K562 (cell line): ENCODE data around the gene ACOT13. TPM values are rescaled to one million over a fixed set of nuclear protein-coding genes. Genes with fewer than 3 reads are reported as not detected.

Source experiments
- CBFA2T2 ChIP-seq: fragments of 450-650 bp; conservative IDR thresholded peaks from 2 replicates; pipeline ENCODE4 v1.6.1; 2017; ENCODE audit warnings: mild to moderate bottlenecking
- E2F6 ChIP-seq, 2 experiments: IDR thresholded peaks; 2 replicates each; pipeline ENCODE4 v1.6.1; 2011; ENCODE audit warnings: borderline replicate concordance in 1 of 2, control low read depth in 1 of 2, low read depth in 1 of 2, low read length in 1 of 2, mild to moderate bottlenecking in 1 of 2, mixed read lengths in 1 of 2, moderate library complexity in 1 of 2; ENCODE audit not compliant: insufficient read depth in 1 of 2, insufficient read length in 1 of 2, poor library complexity in 1 of 2, severe bottlenecking in 1 of 2; ENCODE audit errors: extremely low read depth in 1 of 2
- FOXO4 ChIP-seq: fragments of 450-650 bp; formaldehyde crosslinking; IDR thresholded peaks from 2 replicates; pipeline ENCODE4 v1.4.0; 2020; ENCODE audit warnings: mild to moderate bottlenecking, moderate library complexity
- GABPA ChIP-seq: fragments of 200-800 bp; sonication (Bioruptor generic); conservative IDR thresholded peaks from 2 replicates; pipeline ENCODE4 v1.6.1; 2016; ENCODE audit warnings: low read depth, missing genetic modification characterization, missing compliant biosample characterization
- JUND ChIP-seq, 2 experiments: IDR thresholded peaks; 2 replicates in 1 of 2; 3 replicates in 1 of 2; pipeline ENCODE4 v1.6.1; 2011; ENCODE audit warnings: borderline replicate concordance in 2 of 2, low read depth in 2 of 2, low read length in 2 of 2, improper control_type of control experiment in 1 of 2, missing biosample characterization in 1 of 2, missing genetic modification characterization in 1 of 2, missing genetic modification reagents in 1 of 2
- MECOM ChIP-seq: fragments of 250-450 bp; sonication (Bioruptor Pico); IDR thresholded peaks from 2 replicates; pipeline ENCODE4 v1.8.0; 2022; ENCODE audit warnings: inconsistent platforms
- NELFE ChIP-seq: IDR thresholded peaks from 2 replicates; pipeline ENCODE4 v1.6.1; 2011; ENCODE audit warnings: mild to moderate bottlenecking; ENCODE audit not compliant: insufficient read depth, insufficient read length
- PHF20 ChIP-seq: fragments of 450-650 bp; IDR thresholded peaks from 2 replicates; pipeline ENCODE4 v1.6.1; 2018; ENCODE audit not compliant: partially characterized antibody
- POLR2A ChIP-seq: fragments of 450-650 bp; conservative IDR thresholded peaks from 2 replicates; pipeline ENCODE4 v1.6.1; 2016
- PYGO2 ChIP-seq: fragments of 450-650 bp; IDR thresholded peaks from 2 replicates; pipeline ENCODE4 v1.6.1; 2016; ENCODE audit warnings: mild to moderate bottlenecking, missing genetic modification characterization, moderate library complexity, missing compliant biosample characterization
- SMAD4 ChIP-seq: fragments of 250-450 bp; sonication (Bioruptor Pico); conservative IDR thresholded peaks from 2 replicates; pipeline ENCODE4 v1.8.0; 2021; ENCODE audit warnings: inconsistent platforms, mild to moderate bottlenecking, moderate library complexity
- THRAP3 ChIP-seq: fragments of 450-650 bp; IDR thresholded peaks from 2 replicates; pipeline ENCODE4 v1.6.1; 2016; ENCODE audit warnings: mild to moderate bottlenecking, inconsistent platforms, borderline replicate concordance
- TRIM25 ChIP-seq: fragments of 450-650 bp; IDR thresholded peaks from 2 replicates; pipeline ENCODE4 v1.7.0; 2016; ENCODE audit warnings: borderline replicate concordance
- ZMIZ1 ChIP-seq, 2 experiments: fragments of 150-350 bp in 1 of 2; IDR thresholded peaks; 2 replicates each; pipeline ENCODE4 v1.6.1; 2012 to 2016; ENCODE audit warnings: low read depth in 2 of 2, low read length in 2 of 2, mild to moderate bottlenecking in 1 of 2, moderate library complexity in 1 of 2
- ZNF121 ChIP-seq: sonication (generic); formaldehyde crosslinking; conservative IDR thresholded peaks from 2 replicates; pipeline ENCODE4 v1.8.0; 2022; ENCODE audit warnings: missing genetic modification reagents
- ZNF311 ChIP-seq: fragments of 250-450 bp; sonication (Bioruptor Pico); IDR thresholded peaks from 2 replicates; pipeline ENCODE4 v1.4.0; 2020; ENCODE audit warnings: mild to moderate bottlenecking, moderate library complexity
- polyA plus RNA-seq, 8 experiments: library from polyadenylated mRNA; depleted of rRNA in 4 of 8; stranded (reverse) in 5 of 8; unstranded in 3 of 8; fragments of >200 nt; fragmentation: Nextera tagmentation in 2 of 8; fragmentation: Illumina TruSeq in 1 of 8; extraction: Ambion mirVana in 2 of 8; extraction: Trizol in 1 of 8; gene quantifications; 2 replicates each; pipeline versions ENCODE4 v1.2.1 to v1.2.3, GENCODE V29; 2011 to 2014; ENCODE audit warnings: inconsistent platforms in 1 of 8, missing spikeins in 1 of 8
- total RNA-seq, 7 experiments: library from RNA; depleted of rRNA in 6 of 7; stranded (reverse); fragments of >200 nt in 6 of 7; fragmentation: Illumina TruSeq in 2 of 7; extraction: Trizol in 2 of 7; gene quantifications; 2 replicates each; pipeline versions ENCODE4 v1.2.1 to v1.2.3, GENCODE V29; 2011 to 2021; ENCODE audit warnings: low replicate concordance in 1 of 7

The ACOT13 gene
- total and polyA plus RNA-seq, 9 of the 15 experiments (the other 6 are each of a cell fraction or from before 2014, with no cell fraction given) = 14.1 to 129 (median 65.7) TPM

- TF ChIP-seq ZNF311 = no peak
- peak in 1 of 2 experiments; percentile 23 for TF ChIP-seq E2F6 (IDR thresholded peaks at IDR 0.05; ENCODE audit: borderline replicate concordance in 1 of 2, extremely low read depth in 1 of 2, insufficient read depth in 1 of 2, insufficient read length in 1 of 2, low read depth in 1 of 2, low read length in 1 of 2, poor library complexity in 1 of 2, severe bottlenecking in 1 of 2)
- TF ChIP-seq THRAP3 = no peak
- TF ChIP-seq MECOM (CRISPR knock-in tag) = peak; percentile 80; the same call in 1 of the 2 replicates
- no peak for TF ChIP-seq ZNF121 (CRISPR knock-in tag)
- no peak; the same call in 1 of the 2 replicates for TF ChIP-seq GABPA (tag)
- no peak for TF ChIP-seq PYGO2
- TF ChIP-seq SMAD4 (CRISPR knock-in tag) = peak; percentile 28; the same call in 1 of the 2 replicates
- peak; percentile 72; the same call in 1 of the 2 replicates for TF ChIP-seq JUND (IDR thresholded peaks at IDR 0.05; ENCODE audit: borderline replicate concordance, low read depth, low read length)
- TF ChIP-seq JUND (tag; IDR thresholded peaks at IDR 0.05; ENCODE audit: borderline replicate concordance, low read depth, low read length) = peak; percentile 87; the same call in 2 of the 3 replicates
- TF ChIP-seq PHF20 = no peak
- TF ChIP-seq ZMIZ1 (IDR thresholded peaks at IDR 0.05; ENCODE audit: low read depth in 2 of 2, low read length in 2 of 2) = no peak
- TF ChIP-seq POLR2A = peak; percentile 44
- no peak for TF ChIP-seq TRIM25
- no peak for TF ChIP-seq FOXO4 (CRISPR knock-in tag)
- no peak for TF ChIP-seq CBFA2T2
- no peak for TF ChIP-seq NELFE
Observed at GRCh38 chr6:24658573-24659560, 8.0 kb upstream of the ACOT13 start (continued).
